HUES48 (cell line): ENCODE results near the gene NRDE2.

ENCODE experiments used
- H3K27ac ChIP-seq: one replicate; pipeline ENCODE4 v1.7.0; 2013; ENCODE audit warnings: low read depth, low read length, inconsistent platforms
- H3K27me3 ChIP-seq: 2 replicates; pipeline ENCODE4 v1.6.1; 2013; ENCODE audit warnings: mild to moderate bottlenecking, low read length; ENCODE audit not compliant: control insufficient read depth, insufficient read depth
- H3K36me3 ChIP-seq: 2 replicates; pipeline ENCODE4 v1.6.1; 2013; ENCODE audit warnings: low read length; ENCODE audit not compliant: control insufficient read depth, insufficient read depth
- H3K4me1 ChIP-seq: 2 replicates; pipeline ENCODE4 v1.6.1; 2013; ENCODE audit warnings: mild to moderate bottlenecking, low read length; ENCODE audit not compliant: control insufficient read depth, insufficient read depth
- H3K4me3 ChIP-seq: 2 replicates; pipeline ENCODE4 v1.5.1; 2013; ENCODE audit warnings: mild to moderate bottlenecking, low read depth, low read length
- H3K9ac ChIP-seq: 2 replicates; pipeline ENCODE4 v1.6.1; 2013; ENCODE audit warnings: mild to moderate bottlenecking, low read depth, low read length, moderate library complexity
- H3K9me3 ChIP-seq: 2 replicates; pipeline ENCODE4 v1.6.1; 2013; ENCODE audit warnings: low read length; ENCODE audit not compliant: control insufficient read depth, insufficient read depth

The NRDE2 gene, protein sequence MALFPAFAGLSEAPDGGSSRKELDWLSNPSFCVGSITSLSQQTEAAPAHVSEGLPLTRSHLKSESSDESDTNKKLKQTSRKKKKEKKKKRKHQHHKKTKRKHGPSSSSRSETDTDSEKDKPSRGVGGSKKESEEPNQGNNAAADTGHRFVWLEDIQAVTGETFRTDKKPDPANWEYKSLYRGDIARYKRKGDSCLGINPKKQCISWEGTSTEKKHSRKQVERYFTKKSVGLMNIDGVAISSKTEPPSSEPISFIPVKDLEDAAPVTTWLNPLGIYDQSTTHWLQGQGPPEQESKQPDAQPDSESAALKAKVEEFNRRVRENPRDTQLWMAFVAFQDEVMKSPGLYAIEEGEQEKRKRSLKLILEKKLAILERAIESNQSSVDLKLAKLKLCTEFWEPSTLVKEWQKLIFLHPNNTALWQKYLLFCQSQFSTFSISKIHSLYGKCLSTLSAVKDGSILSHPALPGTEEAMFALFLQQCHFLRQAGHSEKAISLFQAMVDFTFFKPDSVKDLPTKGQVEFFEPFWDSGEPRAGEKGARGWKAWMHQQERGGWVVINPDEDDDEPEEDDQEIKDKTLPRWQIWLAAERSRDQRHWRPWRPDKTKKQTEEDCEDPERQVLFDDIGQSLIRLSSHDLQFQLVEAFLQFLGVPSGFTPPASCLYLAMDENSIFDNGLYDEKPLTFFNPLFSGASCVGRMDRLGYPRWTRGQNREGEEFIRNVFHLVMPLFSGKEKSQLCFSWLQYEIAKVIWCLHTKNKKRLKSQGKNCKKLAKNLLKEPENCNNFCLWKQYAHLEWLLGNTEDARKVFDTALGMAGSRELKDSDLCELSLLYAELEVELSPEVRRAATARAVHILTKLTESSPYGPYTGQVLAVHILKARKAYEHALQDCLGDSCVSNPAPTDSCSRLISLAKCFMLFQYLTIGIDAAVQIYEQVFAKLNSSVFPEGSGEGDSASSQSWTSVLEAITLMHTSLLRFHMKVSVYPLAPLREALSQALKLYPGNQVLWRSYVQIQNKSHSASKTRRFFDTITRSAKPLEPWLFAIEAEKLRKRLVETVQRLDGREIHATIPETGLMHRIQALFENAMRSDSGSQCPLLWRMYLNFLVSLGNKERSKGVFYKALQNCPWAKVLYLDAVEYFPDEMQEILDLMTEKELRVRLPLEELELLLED

DNA sequence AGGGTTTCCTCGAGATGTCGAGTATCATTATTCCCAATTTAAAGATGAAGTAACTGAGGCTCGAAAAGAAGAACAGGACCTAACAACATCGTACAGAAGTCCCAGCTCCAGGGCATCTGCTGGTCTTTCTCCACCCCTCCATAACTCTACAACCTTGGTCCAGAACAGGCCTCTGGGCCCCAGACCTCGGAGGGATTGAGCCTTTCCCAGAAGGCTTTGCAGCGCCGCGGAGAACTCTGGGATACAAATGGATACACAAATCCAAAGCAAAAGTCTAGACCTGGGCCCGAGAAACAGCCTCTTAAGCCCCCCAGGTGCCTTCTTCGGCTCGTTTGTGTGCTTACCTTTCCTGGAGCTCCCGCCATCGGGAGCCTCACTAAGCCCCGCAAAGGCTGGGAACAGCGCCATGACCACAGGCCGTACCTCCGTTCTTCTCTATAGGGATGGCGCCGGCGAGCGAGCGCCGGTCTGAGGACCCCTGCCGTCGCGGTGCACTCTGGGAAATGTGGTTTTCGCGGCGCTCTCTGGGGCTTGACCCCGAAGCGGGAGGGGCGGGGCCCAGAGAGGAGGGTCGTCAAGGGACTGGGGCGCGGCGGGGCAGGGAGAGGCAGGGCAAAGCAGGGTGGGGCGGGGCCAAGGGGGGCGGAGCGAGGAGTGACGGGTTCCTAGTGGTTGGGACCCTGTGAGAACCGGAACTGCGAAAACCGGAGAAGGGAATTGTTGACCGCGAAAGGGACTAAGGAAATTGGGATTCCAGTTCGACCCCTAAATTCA lies at the start of gene NRDE2:
Gene NRDE2 (minus strand): TSS at position 445 of the 774 bp plus-strand sequence. CDS start 37 bp downstream, at position 408.
- Histone ChIP-seq H3K4me1 (no peaks in the 10 kb centered on the region), H3K9ac (peak within 1 kb of the TSS; percentile 81), H3K4me3 (peak within 1 kb of the TSS; percentile 82), H3K27ac (peak within 1 kb of the TSS; percentile 84), H3K9me3 (no peaks in the 10 kb centered on the region), H3K36me3 (no peaks in the 10 kb centered on the region), H3K27me3 (peaks cover 3% of the 10 kb centered on the region; the same call in 1 of the 2 replicates)

DNA sequence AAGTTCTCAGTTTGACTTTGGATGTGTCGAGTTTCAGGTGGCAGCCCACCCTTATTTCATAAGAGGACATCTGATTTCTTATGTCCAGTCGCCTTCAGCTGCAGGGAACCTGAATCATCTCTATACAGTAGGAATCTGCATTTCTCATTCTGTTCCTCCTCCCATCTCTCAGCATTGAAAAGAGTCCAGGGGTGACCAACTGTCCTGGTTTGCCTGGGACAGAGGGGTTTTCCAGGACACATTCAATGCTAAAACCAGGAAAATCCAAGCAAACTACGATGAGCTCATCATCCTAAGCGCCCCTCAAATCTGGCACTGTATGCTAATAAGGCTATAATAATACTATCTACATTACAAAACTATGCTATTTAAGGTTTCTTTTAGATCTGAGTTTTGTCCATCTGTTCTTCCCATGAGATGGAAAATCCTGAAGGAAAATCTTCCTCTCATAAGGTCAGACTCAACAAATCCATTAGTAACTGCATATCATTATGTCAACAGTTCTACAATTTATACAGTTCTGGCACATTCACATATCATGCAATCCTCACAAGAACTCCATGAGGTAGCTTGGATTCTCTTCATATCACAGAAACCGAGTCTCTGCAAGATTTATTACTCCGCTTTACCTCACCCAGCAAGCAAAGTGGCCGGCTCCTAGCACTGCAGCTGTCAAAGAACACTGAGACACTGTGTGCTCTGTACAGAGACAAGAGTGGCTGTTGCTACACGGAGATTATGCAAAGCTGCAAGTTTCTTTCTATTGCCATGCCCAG lies 49.5 kb upstream of the NRDE2 start:
- H3K27me3 ChIP-seq = peaks cover 3% of the 10 kb centered on the region
- H3K36me3 ChIP-seq = no peaks in the 10 kb centered on the region
- peaks cover 18% of the 10 kb centered on the region for H3K4me1 ChIP-seq
- no peaks in the 10 kb centered on the region for H3K9me3 ChIP-seq
- H3K4me3 ChIP-seq = no peak overlapping the region
- H3K27ac ChIP-seq = no peak overlapping the region
- H3K9ac ChIP-seq = no peak overlapping the region

DNA sequence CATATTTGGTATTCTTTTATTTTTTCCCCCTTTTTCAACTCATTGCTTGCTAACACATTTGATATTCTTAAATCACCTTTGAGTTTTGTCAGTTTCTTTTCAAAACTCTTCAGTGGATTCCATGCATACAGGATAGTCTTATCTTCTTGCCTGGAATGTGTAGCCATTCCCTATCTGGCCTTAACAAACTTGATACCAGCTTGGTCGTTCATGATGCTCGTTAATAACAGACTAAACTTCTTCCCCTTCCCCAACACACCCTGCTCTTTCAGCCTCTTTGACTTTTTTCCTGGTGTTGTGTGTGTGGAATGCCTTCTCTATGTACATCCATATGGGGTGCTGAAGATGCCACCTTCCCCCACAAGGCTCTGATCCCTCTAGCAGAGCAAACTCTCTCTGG lies 47.4 kb upstream of the NRDE2 start:
- H3K4me1 ChIP-seq = peaks cover 13% of the 10 kb centered on the region
- no peak overlapping the region for H3K27ac ChIP-seq
- H3K36me3 ChIP-seq = no peaks in the 10 kb centered on the region
- H3K27me3 ChIP-seq = no peaks in the 10 kb centered on the region; the same call in 1 of the 2 replicates
- H3K4me3 ChIP-seq = no peak overlapping the region
- H3K9me3 ChIP-seq = no peaks in the 10 kb centered on the region
- H3K9ac ChIP-seq = no peak overlapping the region

DNA sequence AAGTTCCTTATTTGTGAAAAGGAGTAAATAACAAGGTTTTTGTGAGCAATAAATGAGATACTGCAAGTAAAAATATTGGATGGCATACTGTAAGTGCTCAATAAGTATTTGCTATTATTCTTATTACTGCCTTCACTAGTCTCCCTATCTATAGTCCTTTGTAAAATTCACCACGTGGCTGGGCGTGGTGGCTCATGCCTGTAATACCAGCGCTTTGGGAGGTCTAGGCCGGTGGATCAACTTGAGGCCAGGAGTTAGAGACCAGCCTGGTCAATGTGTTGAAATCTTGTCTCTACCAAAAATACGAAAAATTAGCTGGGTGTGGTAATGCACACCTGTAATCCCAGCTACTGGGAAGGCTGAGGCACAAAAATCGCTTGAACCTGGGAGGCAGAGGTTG lies 46.5 kb upstream of the NRDE2 start:
- H3K9me3 ChIP-seq = no peaks in the 10 kb centered on the region
- H3K4me1 ChIP-seq = peaks cover 10% of the 10 kb centered on the region
- no peaks in the 10 kb centered on the region for H3K36me3 ChIP-seq
- H3K4me3 ChIP-seq = no peak overlapping the region
- H3K27me3 ChIP-seq = no peaks in the 10 kb centered on the region
- no peak overlapping the region for H3K27ac ChIP-seq
- no peak overlapping the region for H3K9ac ChIP-seq

DNA sequence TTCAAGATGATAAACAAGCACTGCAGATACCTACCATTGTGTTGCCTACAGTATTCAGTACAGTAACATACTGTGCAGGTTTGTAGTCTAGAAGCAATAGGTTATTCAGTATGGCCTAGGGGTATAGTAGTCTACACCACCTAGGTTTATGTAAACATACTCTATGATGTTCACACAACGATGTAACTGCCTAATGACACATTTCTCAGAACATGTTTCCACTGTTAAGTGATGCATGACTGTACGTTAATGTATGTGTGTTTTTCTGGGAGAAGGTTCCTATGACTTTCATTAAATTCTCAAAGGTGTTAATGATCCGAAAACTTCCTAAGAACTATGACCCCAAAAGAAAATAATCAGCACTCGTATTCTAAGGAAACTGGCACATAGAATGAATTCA lies 44.2 kb upstream of the NRDE2 start:
- Histone ChIP-seq H3K27me3 (no peaks in the 10 kb centered on the region), H3K9me3 (no peaks in the 10 kb centered on the region), H3K9ac (no peak overlapping the region), H3K4me1 (no peaks in the 10 kb centered on the region), H3K27ac (no peak overlapping the region), H3K4me3 (no peak overlapping the region), H3K36me3 (no peaks in the 10 kb centered on the region)

DNA sequence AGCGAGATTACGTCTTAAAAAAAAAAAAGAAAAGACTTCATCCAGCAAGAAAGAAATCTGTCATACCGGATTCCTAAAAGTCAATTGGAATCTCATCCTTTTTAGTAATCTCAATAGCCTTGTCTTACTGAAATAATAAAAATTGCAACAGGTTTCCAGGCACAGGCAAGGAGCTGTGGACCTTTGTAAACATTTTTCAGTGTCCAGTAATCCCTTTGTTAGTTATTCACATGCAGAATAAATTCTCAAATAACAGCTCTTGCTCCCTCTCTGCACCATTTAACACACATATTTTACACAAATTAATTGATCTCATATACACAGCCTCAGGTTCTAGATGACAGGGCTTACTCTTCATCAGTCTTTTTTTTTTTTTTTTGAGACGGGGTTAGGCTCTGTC lies 43.1 kb upstream of the NRDE2 start:
- Histone ChIP-seq H3K4me3 (no peak overlapping the region), H3K36me3 (no peaks in the 10 kb centered on the region), H3K27ac (no peak overlapping the region), H3K9me3 (no peaks in the 10 kb centered on the region), H3K27me3 (no peaks in the 10 kb centered on the region), H3K4me1 (no peaks in the 10 kb centered on the region), H3K9ac (no peak overlapping the region)

DNA sequence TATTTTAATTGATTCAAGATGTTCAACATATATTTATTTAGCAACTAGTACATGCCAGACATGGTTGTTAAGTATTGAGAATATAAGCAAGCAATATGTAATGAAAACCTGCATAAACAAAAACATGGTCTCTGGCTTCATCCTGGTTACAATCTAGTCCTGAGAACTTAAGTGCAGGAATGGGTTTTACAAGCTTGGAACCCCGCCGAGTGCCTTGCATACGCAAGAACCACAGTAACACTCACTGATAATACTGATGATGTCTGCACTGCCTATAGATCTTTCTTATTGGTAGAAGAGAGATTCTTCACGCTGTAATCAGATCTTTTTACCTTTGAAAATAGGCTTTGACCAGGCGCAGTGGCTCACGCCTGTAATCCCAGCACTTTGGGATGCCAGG lies 42.1 kb upstream of the NRDE2 start:
- Histone ChIP-seq H3K9ac (no peak overlapping the region), H3K27ac (no peak overlapping the region), H3K4me3 (no peak overlapping the region), H3K27me3 (no peaks in the 10 kb centered on the region), H3K36me3 (no peaks in the 10 kb centered on the region), H3K9me3 (no peaks in the 10 kb centered on the region), H3K4me1 (no peaks in the 10 kb centered on the region)

DNA sequence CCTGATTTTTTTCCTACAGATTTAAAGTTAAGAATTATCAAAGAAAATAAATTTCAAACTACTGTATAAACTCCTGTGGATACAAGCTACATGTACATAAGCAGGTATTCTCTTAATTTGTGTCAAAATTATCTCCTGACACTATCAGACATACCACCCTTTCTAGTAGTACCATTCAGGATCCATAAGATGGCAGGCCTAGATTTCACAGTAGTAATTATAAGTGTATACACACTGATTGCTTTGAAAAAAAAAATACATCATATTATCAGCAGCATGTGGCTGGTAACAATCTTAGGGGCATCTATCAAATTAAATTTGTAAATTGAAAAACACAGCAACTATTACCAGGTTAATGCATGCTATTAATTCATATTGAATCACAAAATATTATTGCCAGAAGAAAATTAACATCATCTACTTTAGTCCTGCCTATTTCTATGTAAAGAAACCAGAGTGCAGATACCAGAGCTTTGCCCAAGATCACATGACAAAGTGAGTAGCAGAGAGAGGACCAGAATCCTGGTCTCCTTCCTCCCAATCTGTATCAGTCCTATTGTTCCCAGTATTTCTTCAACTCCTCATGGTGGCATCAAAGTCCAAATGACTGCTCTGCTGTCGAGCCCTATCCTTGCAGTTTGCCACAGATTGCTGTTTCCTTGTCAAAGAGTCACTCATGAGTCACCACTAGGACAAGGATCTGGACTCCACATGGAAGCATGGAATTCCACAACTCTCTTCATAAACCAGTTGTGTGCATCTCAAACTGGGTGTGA lies 37.4 kb upstream of the NRDE2 start:
- Histone ChIP-seq H3K27me3 (no peaks in the 10 kb centered on the region), H3K27ac (no peak overlapping the region), H3K9me3 (no peaks in the 10 kb centered on the region), H3K36me3 (no peaks in the 10 kb centered on the region), H3K4me3 (no peak overlapping the region), H3K9ac (no peak overlapping the region), H3K4me1 (no peaks in the 10 kb centered on the region)

DNA sequence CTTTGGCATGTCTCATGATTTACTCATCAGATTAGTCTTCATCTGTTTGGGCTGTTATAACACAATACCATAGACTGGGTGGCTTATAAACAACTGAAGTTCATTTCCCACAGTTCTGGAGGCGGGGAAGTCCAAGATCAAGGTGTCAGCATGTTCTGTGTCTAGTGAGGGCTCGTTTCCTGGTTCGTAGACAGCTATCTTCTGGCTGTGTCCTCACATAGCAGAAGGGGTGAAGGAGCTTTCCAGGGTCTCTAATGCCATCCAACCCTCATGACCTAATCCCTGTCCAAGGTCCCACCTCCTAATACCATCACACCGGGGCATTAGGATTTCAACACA lies 30.8 kb upstream of the NRDE2 start:
- Histone ChIP-seq H3K4me3 (no peak overlapping the region), H3K9ac (no peak overlapping the region), H3K9me3 (no peaks in the 10 kb centered on the region), H3K36me3 (no peaks in the 10 kb centered on the region), H3K27me3 (no peaks in the 10 kb centered on the region), H3K27ac (no peak overlapping the region), H3K4me1 (no peaks in the 10 kb centered on the region)
